Astrocyte (in vitro differentiated cells and primary cell): ENCODE results near the gene TMC2. TPM values are rescaled to one million over a fixed set of nuclear protein-coding genes. Genes with fewer than 3 reads are reported as not detected.
A peak's percentile ranks its signal among the peaks of the same experiment; 100 is the strongest.

Experiments
- DNase-seq: peaks from one replicate; pipeline ENCODE4 v3.0.0-alpha.2; 2010; ENCODE audit warnings: low read depth
- FAIRE-seq: peaks from 2 replicates; lab custom pipeline; 2011; peaks lifted over from hg19 to GRCh38; lab: Jason Lieb, UNC
- H2AFZ ChIP-seq: 2 replicates; pipeline ENCODE4 v1.6.0; 2012; ENCODE audit warnings: low read depth, low read length, inconsistent platforms
- H3K27ac ChIP-seq: 2 replicates; pipeline ENCODE4 v1.5.1; 2011; ENCODE audit warnings: low read depth, low read length, inconsistent platforms
- H3K27me3 ChIP-seq: 2 replicates; pipeline ENCODE4 v1.6.0; 2011; ENCODE audit warnings: low read length, inconsistent platforms; ENCODE audit not compliant: insufficient read depth
- H3K36me3 ChIP-seq: 2 replicates; pipeline ENCODE4 v1.5.1; 2011; ENCODE audit warnings: low read length, inconsistent platforms; ENCODE audit not compliant: insufficient read depth
- H3K4me1 ChIP-seq: 2 replicates; pipeline ENCODE4 v1.5.1; 2011; ENCODE audit warnings: low read length, inconsistent platforms; ENCODE audit not compliant: insufficient read depth
- H3K4me2 ChIP-seq: 2 replicates; pipeline ENCODE4 v1.6.0; 2012; ENCODE audit warnings: low read length, inconsistent platforms
- H3K4me3 ChIP-seq: 2 replicates; pipeline ENCODE4 v1.5.1; 2011; ENCODE audit warnings: low read depth, mild to moderate bottlenecking, low read length, inconsistent platforms; ENCODE audit not compliant: insufficient read depth
- H3K79me2 ChIP-seq: 2 replicates; pipeline ENCODE4 v1.6.0; 2012; ENCODE audit warnings: mild to moderate bottlenecking, low read length, inconsistent platforms; ENCODE audit not compliant: insufficient read depth
- H3K9ac ChIP-seq: 2 replicates; pipeline ENCODE4 v1.6.0; 2012; ENCODE audit warnings: mild to moderate bottlenecking, low read length, inconsistent platforms
- H3K9me3 ChIP-seq: 2 replicates; pipeline ENCODE4 v1.5.1; 2012; ENCODE audit warnings: low read depth, mild to moderate bottlenecking, low read length, inconsistent platforms; ENCODE audit not compliant: insufficient read depth
- H4K20me1 ChIP-seq: 2 replicates; pipeline ENCODE4 v1.6.0; 2012; ENCODE audit warnings: low read length, inconsistent platforms; ENCODE audit not compliant: insufficient read depth
- H3K27ac Mint-ChIP-seq: one replicate; pipeline ENCODE4 v1.8.0; 2021; ENCODE audit warnings: mild to moderate bottlenecking, mixed read lengths; ENCODE audit not compliant: unreplicated experiment
- H3K27me3 Mint-ChIP-seq: one replicate; pipeline ENCODE4 v1.8.0; 2021; ENCODE audit warnings: low read depth, mixed read lengths; ENCODE audit not compliant: unreplicated experiment
- H3K36me3 Mint-ChIP-seq: one replicate; pipeline ENCODE4 v1.8.0; 2021; ENCODE audit warnings: low read depth, mixed read lengths; ENCODE audit not compliant: unreplicated experiment
- H3K4me1 Mint-ChIP-seq: one replicate; pipeline ENCODE4 v1.8.0; 2021; ENCODE audit warnings: low read depth, mixed read lengths; ENCODE audit not compliant: unreplicated experiment
- H3K4me3 Mint-ChIP-seq: one replicate; pipeline ENCODE4 v1.8.0; 2021; ENCODE audit warnings: mild to moderate bottlenecking, moderate library complexity, mixed read lengths; ENCODE audit not compliant: unreplicated experiment
- H3K9me3 Mint-ChIP-seq: one replicate; pipeline ENCODE4 v1.8.0; 2021; ENCODE audit warnings: mild to moderate bottlenecking, mixed read lengths; ENCODE audit not compliant: unreplicated experiment
- EZH2 ChIP-seq: IDR thresholded peaks from 2 replicates; pipeline ENCODE4 v1.6.1; 2012; ENCODE audit warnings: mild to moderate bottlenecking, low read length, inconsistent platforms; ENCODE audit not compliant: insufficient read depth
- total RNA-seq: library from RNA; stranded (reverse); gene quantifications from 2 replicates; pipeline ENCODE4 v1.2.1, GENCODE V29; 2021
- TF ChIP-seq, protein P1 (sequence below): IDR thresholded peaks from 2 replicates; pipeline ENCODE4 v1.5.1; 2011; ENCODE audit warnings: low read depth, mild to moderate bottlenecking, inconsistent platforms, low read length, moderate library complexity; ENCODE audit not compliant: insufficient read depth

TMC2 gene
- total RNA-seq, 1 donor from 2014 or later, result not detected

DNA sequence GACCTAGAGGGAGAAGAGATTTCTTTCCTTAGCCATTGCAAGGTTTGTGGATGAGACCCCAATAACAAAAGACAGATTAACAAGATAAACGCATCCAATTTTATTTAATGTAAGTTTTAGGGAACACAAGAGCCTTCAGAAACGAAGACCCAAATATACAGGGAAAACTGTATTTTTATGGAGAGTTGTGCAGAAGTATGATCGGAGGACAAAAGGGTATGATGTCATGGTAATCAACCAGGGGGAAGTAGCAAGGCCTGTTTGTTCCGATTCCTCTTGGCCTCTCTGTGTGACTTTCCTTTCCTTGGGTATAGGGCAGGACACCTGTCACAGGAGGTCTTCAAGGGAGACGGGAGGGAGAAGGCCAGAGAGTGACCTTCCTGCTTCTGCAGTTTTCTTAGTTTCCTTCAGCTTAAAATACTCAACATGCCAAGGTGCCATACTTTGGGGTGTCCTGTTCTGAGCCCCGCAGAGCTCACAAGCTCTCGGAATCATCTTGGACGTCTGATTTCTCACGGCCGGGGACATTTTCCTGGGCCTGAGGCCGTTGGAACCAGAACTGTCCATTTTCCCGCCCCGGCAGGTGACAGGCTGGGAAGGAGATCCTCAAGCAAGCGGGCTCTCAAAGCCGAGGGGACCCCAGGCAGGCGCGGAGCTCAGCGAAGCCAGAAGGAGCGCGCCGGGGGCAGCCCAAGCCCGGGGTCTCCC lies 21.7 kb downstream of the TMC2 start:
- Mint-ChIP-seq H3K4me1 (no peaks in the 10 kb centered on the region), H3K9me3 (no peaks in the 10 kb centered on the region), H3K27ac (no peak overlapping the region), H3K4me3 (no peak overlapping the region), H3K27me3 (peaks cover 70% of the 10 kb centered on the region), H3K36me3 (peaks cover 3% of the 10 kb centered on the region)
- no peaks in the 10 kb centered on the region for H3K79me2 ChIP-seq
- H3K9me3 ChIP-seq, result no peaks in the 10 kb centered on the region
- no peak for DNase-seq
- no peak overlapping the region for H2AFZ ChIP-seq
- FAIRE-seq, result no peak
- H4K20me1 ChIP-seq, result no peaks in the 10 kb centered on the region
- no peaks in the 10 kb centered on the region for H3K36me3 ChIP-seq
- H3K4me2 ChIP-seq, result peak overlapping the region; percentile 62
- H3K27me3 ChIP-seq, result peaks cover 42% of the 10 kb centered on the region
- no peaks in the 10 kb centered on the region for H3K4me1 ChIP-seq
- H3K9ac ChIP-seq, result no peak overlapping the region
- no peak overlapping the region for H3K4me3 ChIP-seq
- H3K27ac ChIP-seq, result no peak overlapping the region
- no peak for TF ChIP-seq EZH2
- TF ChIP-seq, protein P1, sequence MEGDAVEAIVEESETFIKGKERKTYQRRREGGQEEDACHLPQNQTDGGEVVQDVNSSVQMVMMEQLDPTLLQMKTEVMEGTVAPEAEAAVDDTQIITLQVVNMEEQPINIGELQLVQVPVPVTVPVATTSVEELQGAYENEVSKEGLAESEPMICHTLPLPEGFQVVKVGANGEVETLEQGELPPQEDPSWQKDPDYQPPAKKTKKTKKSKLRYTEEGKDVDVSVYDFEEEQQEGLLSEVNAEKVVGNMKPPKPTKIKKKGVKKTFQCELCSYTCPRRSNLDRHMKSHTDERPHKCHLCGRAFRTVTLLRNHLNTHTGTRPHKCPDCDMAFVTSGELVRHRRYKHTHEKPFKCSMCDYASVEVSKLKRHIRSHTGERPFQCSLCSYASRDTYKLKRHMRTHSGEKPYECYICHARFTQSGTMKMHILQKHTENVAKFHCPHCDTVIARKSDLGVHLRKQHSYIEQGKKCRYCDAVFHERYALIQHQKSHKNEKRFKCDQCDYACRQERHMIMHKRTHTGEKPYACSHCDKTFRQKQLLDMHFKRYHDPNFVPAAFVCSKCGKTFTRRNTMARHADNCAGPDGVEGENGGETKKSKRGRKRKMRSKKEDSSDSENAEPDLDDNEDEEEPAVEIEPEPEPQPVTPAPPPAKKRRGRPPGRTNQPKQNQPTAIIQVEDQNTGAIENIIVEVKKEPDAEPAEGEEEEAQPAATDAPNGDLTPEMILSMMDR, result no peak

DNA sequence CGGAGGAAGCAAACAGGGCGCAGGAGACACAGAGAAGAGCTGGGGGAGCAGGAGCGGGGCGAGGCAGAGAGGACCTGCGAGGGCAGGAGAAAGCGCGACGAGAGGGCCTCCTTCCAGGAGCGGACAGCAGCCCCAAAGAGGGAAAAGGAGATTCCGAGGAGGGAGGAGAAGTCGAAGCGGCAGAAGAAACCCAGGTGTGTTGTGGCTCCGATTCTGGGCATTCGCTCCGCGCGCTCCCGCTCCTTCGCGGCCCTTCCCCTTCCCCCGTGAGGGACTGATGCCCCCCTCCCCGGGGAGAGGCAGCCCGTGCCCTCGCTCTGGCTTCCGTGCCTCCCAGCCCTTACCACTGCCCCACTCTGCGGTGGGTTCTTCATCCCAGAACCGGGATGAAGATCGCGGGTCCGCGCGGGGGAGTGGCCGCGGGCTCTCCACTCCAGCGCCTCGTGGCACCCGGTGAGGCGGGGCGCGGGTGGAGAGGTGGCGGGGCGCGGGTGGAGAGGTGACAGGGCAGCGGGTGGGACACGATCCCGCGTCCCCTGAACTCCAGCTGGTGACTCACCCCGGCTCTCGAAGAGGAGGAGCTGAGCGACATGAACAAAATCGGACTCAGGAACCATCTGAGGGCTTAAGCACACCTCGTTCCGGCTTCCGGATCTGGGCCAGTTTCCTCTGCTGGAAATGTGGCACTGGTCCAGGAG lies 22.4 kb downstream of the TMC2 start:
- Histone ChIP-seq H4K20me1 (no peaks in the 10 kb centered on the region), H3K4me3 (no peak overlapping the region), H3K27me3 (peaks cover 40% of the 10 kb centered on the region), H3K4me2 (peak overlapping the region; percentile 62), H3K36me3 (no peaks in the 10 kb centered on the region), H3K9ac (no peak overlapping the region), H3K27ac (no peak overlapping the region), H3K79me2 (no peaks in the 10 kb centered on the region), H3K9me3 (no peaks in the 10 kb centered on the region), H3K4me1 (no peaks in the 10 kb centered on the region), H2AFZ (no peak overlapping the region)
- TF ChIP-seq, protein P1, result no peak
- TF ChIP-seq EZH2, result peak; percentile 84
- peaks cover 3% of the 10 kb centered on the region for H3K36me3 Mint-ChIP-seq
- FAIRE-seq, result no peak
- H3K4me1 Mint-ChIP-seq, result no peaks in the 10 kb centered on the region
- H3K27me3 Mint-ChIP-seq, result peaks cover 68% of the 10 kb centered on the region
- no peak overlapping the region for H3K27ac Mint-ChIP-seq
- no peaks in the 10 kb centered on the region for H3K9me3 Mint-ChIP-seq
- DNase-seq, result no peak
- no peak overlapping the region for H3K4me3 Mint-ChIP-seq

DNA sequence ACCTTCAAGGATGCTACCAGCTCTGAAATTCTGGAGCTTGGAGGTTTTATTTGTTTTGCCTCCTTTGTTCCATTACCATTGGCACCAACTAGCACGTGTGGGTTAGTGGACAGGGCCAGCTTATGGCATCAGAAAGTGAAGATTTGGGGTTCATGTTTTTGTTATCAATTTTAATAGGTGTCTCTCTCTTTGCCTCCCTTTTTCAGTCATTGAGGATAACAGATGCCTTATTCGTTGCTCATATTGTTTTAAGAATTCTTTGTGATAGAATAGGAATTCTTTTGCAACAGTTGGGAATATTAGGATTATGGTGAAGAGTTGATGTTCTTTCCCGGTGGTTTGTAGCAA lies 22.9 kb downstream of the TMC2 start:
- peaks cover 3% of the 10 kb centered on the region for H3K36me3 Mint-ChIP-seq
- H3K9me3 ChIP-seq, result no peaks in the 10 kb centered on the region
- no peak for DNase-seq
- H3K4me2 ChIP-seq, result peak overlapping the region; percentile 62
- TF ChIP-seq, protein P1, result no peak
- no peak for TF ChIP-seq EZH2
- no peak overlapping the region for H3K9ac ChIP-seq
- peaks cover 40% of the 10 kb centered on the region for H3K27me3 ChIP-seq
- no peaks in the 10 kb centered on the region for H3K4me1 Mint-ChIP-seq
- no peak overlapping the region for H2AFZ ChIP-seq
- no peaks in the 10 kb centered on the region for H3K36me3 ChIP-seq
- no peaks in the 10 kb centered on the region for H3K4me1 ChIP-seq
- no peak overlapping the region for H3K27ac Mint-ChIP-seq
- no peaks in the 10 kb centered on the region for H3K9me3 Mint-ChIP-seq
- no peak overlapping the region for H3K4me3 Mint-ChIP-seq
- H4K20me1 ChIP-seq, result no peaks in the 10 kb centered on the region
- H3K27me3 Mint-ChIP-seq, result peaks cover 68% of the 10 kb centered on the region
- no peak overlapping the region for H3K27ac ChIP-seq
- H3K4me3 ChIP-seq, result no peak overlapping the region
- no peaks in the 10 kb centered on the region for H3K79me2 ChIP-seq
- FAIRE-seq, result no peak
